HFF-Myc (cell line): ENCODE results near the gene KRIT1.

Experiments used
- DNase-seq: peaks from one replicate; pipeline ENCODE4 v3.0.0-alpha.2; 2011; ENCODE audit warnings: low read depth; ENCODE audit errors: extremely low read depth
- H3K4me3 ChIP-seq: replicated peaks from 2 replicates; pipeline ENCODE4 v1.5.1; 2011; ENCODE audit warnings: low read depth, mild to moderate bottlenecking, control low read depth, low read length
- CTCF ChIP-seq: IDR thresholded peaks from 2 replicates; pipeline ENCODE4 v1.5.1; 2012; ENCODE audit warnings: mild to moderate bottlenecking, low read depth, low read length, control low read depth; ENCODE audit errors: missing control alignments

KRIT1 gene

GRCh38 chr7:92251181-92251580, 5.5 kb upstream of the KRIT1 start:
- no peak for TF ChIP-seq CTCF
- no peak overlapping the region for H3K4me3 ChIP-seq
- no peak for DNase-seq

- DNase-seq = no peak
- no peak overlapping the region for H3K4me3 ChIP-seq
- TF ChIP-seq CTCF = no peak
These were observed 4.9 kb upstream of the KRIT1 start for GRCh38 chr7:92250603-92251002.

GRCh38 chr7:92246360-92247101, 817 bp upstream of the KRIT1 start:
- H3K4me3 ChIP-seq = peak overlapping the region; percentile 93
- no peak for DNase-seq
- TF ChIP-seq CTCF = no peak

GRCh38 chr7:92244808-92245486, 767 bp downstream of the KRIT1 start:
- TF ChIP-seq CTCF = no peak
- H3K4me3 ChIP-seq = peak overlapping the region; percentile 93
- no peak for DNase-seq

- no peak overlapping the region for H3K4me3 ChIP-seq
- TF ChIP-seq CTCF = no peak
- no peak for DNase-seq
These were observed 2.7 kb downstream of the KRIT1 start for GRCh38 chr7:92242972-92243371.

GRCh38 chr7:92230547-92230946, 15.2 kb downstream of the KRIT1 start:
- no peak for DNase-seq
- TF ChIP-seq CTCF = no peak
- no peak overlapping the region for H3K4me3 ChIP-seq
